GM21528 (cell line): Measurements from ENCODE around the gene PIWIL1.

Experiments used
- ATAC-seq: cut with Tn5 transposase; IDR thresholded peaks from one replicate; pipeline ENCODE4 v1.9.1; 2021; ENCODE audit warnings: mild to moderate bottlenecking, moderate library complexity; ENCODE audit not compliant: unreplicated experiment, low FRiP score

Gene PIWIL1

GRCh38 chr12:130337488-130338303, at the start of gene PIWIL1:
Gene PIWIL1, plus strand, starts transcription at chr12:130337887. Its CDS starts 4,705 bp downstream, at chr12:130342592.
- ATAC-seq: no peak

- no peak for ATAC-seq
Measured at GRCh38 chr12:130288206-130288605, 49.5 kb upstream of the PIWIL1 start.

- ATAC-seq: no peak
Measured at GRCh38 chr12:130288691-130289090, 49.0 kb upstream of the PIWIL1 start.

- ATAC-seq: no peak
Measured at GRCh38 chr12:130290114-130290513, 47.6 kb upstream of the PIWIL1 start.

- no peak for ATAC-seq
Measured at GRCh38 chr12:130298322-130299021, 39.2 kb upstream of the PIWIL1 start.

- ATAC-seq: no peak
Measured at GRCh38 chr12:130299574-130299973, 38.1 kb upstream of the PIWIL1 start.

- ATAC-seq: no peak
Measured at GRCh38 chr12:130300090-130300489, 37.6 kb upstream of the PIWIL1 start.

GRCh38 chr12:130300737-130301535, 36.8 kb upstream of the PIWIL1 start:
- no peak for ATAC-seq

GRCh38 chr12:130301559-130301958, 36.1 kb upstream of the PIWIL1 start:
- no peak for ATAC-seq

- no peak for ATAC-seq
Measured at GRCh38 chr12:130303781-130304180, 33.9 kb upstream of the PIWIL1 start.

- ATAC-seq: no peak
Measured at GRCh38 chr12:130307859-130308258, 29.8 kb upstream of the PIWIL1 start.

- no peak for ATAC-seq
Measured at GRCh38 chr12:130308393-130308792, 29.3 kb upstream of the PIWIL1 start.

GRCh38 chr12:130316251-130316650, 21.4 kb upstream of the PIWIL1 start:
- no peak for ATAC-seq

- ATAC-seq: no peak
Measured at GRCh38 chr12:130320536-130320935, 17.2 kb upstream of the PIWIL1 start.

GRCh38 chr12:130322263-130322662, 15.4 kb upstream of the PIWIL1 start:
- ATAC-seq: no peak

GRCh38 chr12:130330685-130331084, 7.0 kb upstream of the PIWIL1 start:
- ATAC-seq: no peak

- no peak for ATAC-seq
Measured at GRCh38 chr12:130331146-130331545, 6.5 kb upstream of the PIWIL1 start.

- ATAC-seq: no peak
Measured at GRCh38 chr12:130333341-130333740, 4.3 kb upstream of the PIWIL1 start.

GRCh38 chr12:130334399-130334798, 3.3 kb upstream of the PIWIL1 start:
- no peak for ATAC-seq

GRCh38 chr12:130334937-130335336, 2.8 kb upstream of the PIWIL1 start:
- ATAC-seq: no peak
